ENCODE measurements around the gene CLDN8.
A peak's percentile ranks its signal among the peaks of the same experiment; 100 is the strongest.

Gene CLDN8

DNA sequence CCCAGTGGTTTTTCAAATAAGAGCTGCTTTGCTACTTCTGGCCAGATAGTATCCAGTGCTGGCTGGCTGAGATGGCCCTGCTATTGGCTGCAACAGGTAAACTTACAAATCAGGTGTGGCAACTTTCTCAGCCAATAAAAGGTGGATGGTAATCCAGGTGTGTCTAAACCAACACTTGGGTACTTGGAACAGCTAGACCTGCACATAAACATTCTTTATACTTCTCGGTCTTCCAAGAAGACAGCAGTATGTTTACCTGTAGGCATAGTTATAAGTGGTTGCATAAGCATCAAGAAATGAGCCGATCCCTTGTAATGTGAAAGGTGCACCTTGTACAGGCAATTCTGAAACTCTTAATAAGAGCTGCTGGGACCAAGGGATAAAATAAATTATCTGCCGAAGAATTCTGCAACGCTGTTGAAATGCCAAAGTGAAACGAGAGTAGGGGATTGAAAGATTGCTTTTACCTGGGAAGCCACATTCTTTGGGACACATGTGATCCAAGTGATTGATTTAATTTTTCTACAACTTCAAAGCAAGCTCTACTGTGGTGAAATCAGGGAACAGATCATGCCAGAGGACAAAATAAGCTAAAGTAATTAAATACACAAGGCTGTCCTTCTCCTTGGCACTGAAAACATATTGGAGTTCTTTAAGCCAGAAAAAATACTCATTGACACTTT lies at the start of gene CLDN8:
TSS of gene CLDN8 (minus strand) at position 57 of the 683 bp plus-strand sequence. CDS start 172 bp downstream, outside the sequence.
- DNase-seq = no peak

GRCh38 chr21:30257773-30258172 lies 41.9 kb upstream of the CLDN8 start:
- DNase-seq = no peak

GRCh38 chr21:30256100-30256499 lies 40.2 kb upstream of the CLDN8 start:
- DNase-seq = no peak

GRCh38 chr21:30255679-30256078 lies 39.8 kb upstream of the CLDN8 start:
- DNase-seq = no peak

DNA sequence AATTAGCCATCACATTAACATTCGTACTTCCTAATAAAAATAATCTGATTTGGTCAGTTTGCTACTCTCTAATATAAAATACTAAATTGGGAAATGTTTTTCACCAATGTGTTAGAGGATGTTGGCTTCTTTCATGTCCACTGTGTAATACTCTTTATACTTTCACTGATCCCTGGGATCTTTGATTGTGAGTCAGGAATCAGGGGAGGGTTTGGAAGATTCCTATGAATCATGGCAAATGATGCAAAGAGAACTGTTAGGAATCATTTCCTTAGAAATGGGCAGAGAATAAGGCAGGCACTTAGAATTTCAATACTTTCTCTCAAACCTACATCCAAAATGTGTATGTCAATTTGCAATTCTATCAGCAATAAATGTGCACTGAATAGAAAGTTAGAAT lies 35.9 kb upstream of the CLDN8 start:
- no peak for DNase-seq

DNA sequence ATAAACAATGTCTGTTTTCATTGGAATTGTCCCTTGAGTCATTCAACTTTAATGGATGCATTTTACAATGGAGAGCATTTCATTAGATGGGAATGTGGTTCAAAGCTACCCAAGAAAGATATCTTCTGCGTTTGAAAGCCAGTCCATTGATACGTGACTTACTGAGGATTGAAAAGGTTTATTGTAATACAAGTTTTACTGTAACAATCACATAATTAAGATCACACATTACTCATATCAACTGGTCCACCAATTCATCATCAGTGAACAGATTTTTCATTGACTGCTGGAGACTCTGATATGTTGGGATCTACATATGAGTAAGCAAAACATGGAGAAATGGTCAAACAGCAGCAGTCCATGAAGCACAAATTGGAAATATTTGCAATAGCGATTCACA lies 34.0 kb upstream of the CLDN8 start:
- DNase-seq = no peak

DNA sequence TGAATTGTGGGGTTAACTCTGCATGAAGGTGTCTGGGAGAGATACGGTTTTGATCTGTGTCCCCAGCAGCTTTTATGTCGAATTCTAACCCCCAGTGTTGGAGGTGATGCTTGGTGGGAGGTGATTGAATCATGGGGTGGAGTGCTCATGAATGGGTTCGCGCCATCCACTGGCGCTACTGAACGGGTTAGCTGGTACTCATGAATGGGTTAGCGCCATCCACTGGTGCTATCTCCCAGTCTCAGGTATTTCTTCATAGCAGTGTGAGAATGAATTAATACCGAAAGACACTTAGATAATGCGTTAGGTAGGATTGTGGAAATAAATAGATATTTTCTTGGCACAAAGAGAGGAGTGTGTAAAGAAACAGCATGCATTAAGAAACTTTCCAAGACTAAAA lies 32.9 kb upstream of the CLDN8 start:
- DNase-seq = no peak

- DNase-seq = no peak
These were observed 29.2 kb upstream of the CLDN8 start for GRCh38 chr21:30245061-30245460.

GRCh38 chr21:30243691-30244090 lies 27.8 kb upstream of the CLDN8 start:
- no peak for DNase-seq

GRCh38 chr21:30240661-30241060 lies 24.8 kb upstream of the CLDN8 start:
- DNase-seq = no peak

GRCh38 chr21:30238168-30238567 lies 22.3 kb upstream of the CLDN8 start:
- DNase-seq = no peak

GRCh38 chr21:30234643-30235042 lies 18.7 kb upstream of the CLDN8 start:
- no peak for DNase-seq

- no peak for DNase-seq
These were observed 18.2 kb upstream of the CLDN8 start for GRCh38 chr21:30234050-30234449.

DNA sequence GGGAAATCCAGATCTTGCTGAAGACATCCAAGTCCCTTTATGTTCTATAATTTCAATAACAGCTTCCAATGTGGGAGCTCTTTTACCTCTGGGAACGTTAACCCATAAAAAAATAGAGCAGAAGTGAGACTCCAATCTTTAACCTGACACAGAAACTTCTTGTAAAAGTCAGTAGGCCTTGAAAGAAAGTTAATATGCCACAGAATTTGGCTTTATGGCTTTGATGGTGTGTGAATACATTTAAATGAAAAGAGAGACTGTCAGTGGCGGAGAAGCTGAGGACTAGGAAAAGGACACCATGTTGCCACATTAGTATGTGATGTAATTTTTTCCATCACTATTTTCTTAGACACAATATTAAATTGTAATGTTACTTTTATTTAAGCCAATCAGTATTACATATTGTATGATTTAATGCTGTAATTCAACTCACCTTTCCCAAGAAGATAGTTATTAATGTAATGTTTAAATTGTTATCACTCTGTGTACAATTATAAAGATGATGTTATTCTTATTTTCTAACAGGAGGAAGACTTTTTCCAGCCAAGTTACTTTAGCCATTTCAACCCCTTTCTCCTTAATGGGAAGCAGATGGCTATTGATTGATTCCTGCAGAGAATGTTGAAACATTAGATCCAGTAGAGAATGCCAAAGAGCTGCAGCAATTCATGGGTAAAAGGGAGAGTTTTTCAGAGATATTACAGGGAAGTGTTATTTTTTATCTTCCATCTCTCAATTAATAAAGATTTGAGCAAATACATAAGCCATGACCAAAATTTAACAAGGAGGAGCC lies 17.5 kb upstream of the CLDN8 start:
- DNase-seq = no peak

DNA sequence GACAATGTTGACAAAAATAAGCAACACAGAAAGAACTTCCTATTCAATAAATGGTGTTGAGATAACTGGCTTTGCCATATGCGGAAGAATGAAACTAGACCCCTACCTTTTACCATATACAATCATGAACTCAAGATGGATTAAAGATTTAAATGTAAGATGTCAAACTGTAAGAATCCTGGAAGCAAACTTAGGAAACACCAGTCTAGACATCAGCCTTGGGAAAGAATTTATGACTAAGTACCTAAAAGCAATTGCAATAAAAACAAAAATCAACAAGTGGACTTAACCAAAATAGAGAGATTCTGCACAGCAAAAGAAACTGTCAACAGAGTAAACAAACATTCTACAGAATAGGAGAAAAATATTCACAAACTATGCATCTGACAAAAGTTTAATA lies 16.1 kb upstream of the CLDN8 start:
- no peak for DNase-seq

- DNase-seq = peak in 1 of 2 experiments; percentile 8
These were observed 11.9 kb upstream of the CLDN8 start for GRCh38 chr21:30227633-30228404.

- no peak for DNase-seq
These were observed 11.2 kb upstream of the CLDN8 start for GRCh38 chr21:30227128-30227527.

- no peak for DNase-seq
These were observed 7.7 kb upstream of the CLDN8 start for GRCh38 chr21:30223596-30223995.

DNA sequence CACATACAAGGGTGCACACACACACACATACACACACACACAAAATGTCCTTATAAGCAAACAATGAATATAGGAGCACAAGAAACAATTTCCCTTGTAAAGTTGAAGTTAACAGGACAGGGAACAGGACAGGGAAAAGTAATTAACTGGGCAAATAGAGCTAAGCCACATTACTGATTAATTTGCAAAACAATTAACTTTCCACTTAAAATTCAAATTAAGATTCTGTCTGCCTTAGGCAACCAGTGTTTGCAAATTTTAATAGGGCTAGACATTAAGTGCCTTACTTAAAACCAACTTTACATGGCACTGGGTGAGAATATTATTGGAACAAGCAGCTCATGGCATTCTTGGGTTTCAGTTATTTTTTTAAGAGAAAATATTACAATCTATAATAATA lies 6.8 kb upstream of the CLDN8 start:
- DNase-seq = no peak

GRCh38 chr21:30211071-30211470 lies 4.8 kb downstream of the CLDN8 start:
- no peak for DNase-seq

GRCh38 chr21:30209601-30210000 lies 6.3 kb downstream of the CLDN8 start:
- no peak for DNase-seq

DNA sequence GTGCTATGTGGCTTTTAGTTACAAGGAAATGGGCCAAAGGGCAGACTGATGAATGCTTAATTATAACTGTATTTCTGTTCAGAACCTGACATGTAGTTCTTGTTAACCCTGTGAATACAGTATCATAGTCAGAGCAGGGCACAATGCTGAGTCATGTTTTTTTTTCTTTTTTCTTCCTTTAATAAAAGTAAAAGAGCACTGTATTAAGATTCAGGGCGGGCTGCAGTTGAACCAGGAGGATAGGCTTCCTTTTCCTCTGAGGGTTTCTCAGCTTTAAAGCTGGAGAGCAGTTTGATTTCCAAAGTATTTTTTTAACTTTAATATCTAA lies 8.7 kb downstream of the CLDN8 start:
- DNase-seq = no peak

- no peak for DNase-seq
These were observed 9.2 kb downstream of the CLDN8 start for GRCh38 chr21:30206551-30207251.
